ENCODE data around the gene MMP23B. TPM values are rescaled to one million over a fixed set of nuclear protein-coding genes. Genes with fewer than 3 reads are reported as not detected.

Gene MMP23B
- total RNA-seq, 4 donors from 2014 or later, result 0.49 to 7.6 (median 2.7) TPM

DNA sequence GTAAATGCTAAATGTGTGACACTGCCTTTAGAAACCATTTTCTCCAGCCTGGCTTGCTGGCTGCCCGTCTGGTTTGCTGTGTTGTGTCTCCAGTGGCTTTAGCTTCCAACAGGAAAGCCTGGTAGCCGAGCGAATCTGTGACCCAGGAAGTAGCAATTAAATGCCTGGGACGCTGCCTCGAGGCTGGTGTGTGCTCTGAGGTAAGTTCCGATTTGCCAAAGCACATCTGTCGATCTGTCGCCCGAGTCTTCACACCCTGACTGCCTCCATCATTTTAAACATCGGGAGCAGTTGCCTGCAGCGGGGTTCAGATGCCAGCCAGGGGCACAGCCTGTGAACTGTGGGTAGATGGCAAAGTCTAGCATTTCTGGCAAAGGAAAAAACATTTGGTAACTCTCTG, 14.5 kb upstream of the MMP23B start:
- intact Hi-C loops (cut with DNase I), result no loop called here
- no peak for TF ChIP-seq POLR2A (IDR thresholded peaks at IDR 0.05)
- TF ChIP-seq, protein P1, sequence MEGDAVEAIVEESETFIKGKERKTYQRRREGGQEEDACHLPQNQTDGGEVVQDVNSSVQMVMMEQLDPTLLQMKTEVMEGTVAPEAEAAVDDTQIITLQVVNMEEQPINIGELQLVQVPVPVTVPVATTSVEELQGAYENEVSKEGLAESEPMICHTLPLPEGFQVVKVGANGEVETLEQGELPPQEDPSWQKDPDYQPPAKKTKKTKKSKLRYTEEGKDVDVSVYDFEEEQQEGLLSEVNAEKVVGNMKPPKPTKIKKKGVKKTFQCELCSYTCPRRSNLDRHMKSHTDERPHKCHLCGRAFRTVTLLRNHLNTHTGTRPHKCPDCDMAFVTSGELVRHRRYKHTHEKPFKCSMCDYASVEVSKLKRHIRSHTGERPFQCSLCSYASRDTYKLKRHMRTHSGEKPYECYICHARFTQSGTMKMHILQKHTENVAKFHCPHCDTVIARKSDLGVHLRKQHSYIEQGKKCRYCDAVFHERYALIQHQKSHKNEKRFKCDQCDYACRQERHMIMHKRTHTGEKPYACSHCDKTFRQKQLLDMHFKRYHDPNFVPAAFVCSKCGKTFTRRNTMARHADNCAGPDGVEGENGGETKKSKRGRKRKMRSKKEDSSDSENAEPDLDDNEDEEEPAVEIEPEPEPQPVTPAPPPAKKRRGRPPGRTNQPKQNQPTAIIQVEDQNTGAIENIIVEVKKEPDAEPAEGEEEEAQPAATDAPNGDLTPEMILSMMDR (IDR thresholded peaks at IDR 0.05), result no peak
- no peaks in the 10 kb centered on the region for H3K9me3 ChIP-seq
- H3K36me3 ChIP-seq, result peaks cover 0 to 36% (median 3%) of the 10 kb centered on the region in 3 donors
- WGBS, 2 donors, result 84 to 89% methylated on average over 7 to 10 of the region's 11 CpGs
- no peak overlapping the region for H3K27ac ChIP-seq
- H3K4me3 ChIP-seq, result no peak overlapping the region
- no peak for DNase-seq
- H3K27me3 ChIP-seq, result no peaks in the 10 kb centered on the region
- H3K4me1 ChIP-seq, result peaks cover 26 to 68% (median 28%) of the 10 kb centered on the region in 3 donors

DNA sequence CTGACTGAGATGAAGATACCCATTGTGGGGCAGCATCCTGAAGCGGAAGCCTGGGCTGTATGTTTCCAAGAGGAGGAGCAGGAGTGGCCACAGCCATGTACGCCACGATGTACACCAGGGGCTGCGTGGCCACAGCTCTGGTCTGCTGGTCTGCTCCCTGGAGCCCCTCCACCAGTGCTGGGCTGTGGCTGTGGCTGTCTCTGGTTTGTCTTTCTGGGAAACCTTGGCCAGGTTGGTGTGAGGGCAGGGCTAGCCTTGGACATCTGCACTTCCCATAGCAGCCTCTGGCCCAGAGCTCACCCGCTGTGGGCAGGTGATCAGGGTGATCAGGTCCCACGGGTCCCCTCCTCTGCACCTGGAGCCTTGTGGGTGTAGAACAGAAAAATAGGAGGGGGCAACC, 14.0 kb upstream of the MMP23B start:
- DNase-seq, result no peak
- no peak overlapping the region for H3K27ac ChIP-seq

DNA sequence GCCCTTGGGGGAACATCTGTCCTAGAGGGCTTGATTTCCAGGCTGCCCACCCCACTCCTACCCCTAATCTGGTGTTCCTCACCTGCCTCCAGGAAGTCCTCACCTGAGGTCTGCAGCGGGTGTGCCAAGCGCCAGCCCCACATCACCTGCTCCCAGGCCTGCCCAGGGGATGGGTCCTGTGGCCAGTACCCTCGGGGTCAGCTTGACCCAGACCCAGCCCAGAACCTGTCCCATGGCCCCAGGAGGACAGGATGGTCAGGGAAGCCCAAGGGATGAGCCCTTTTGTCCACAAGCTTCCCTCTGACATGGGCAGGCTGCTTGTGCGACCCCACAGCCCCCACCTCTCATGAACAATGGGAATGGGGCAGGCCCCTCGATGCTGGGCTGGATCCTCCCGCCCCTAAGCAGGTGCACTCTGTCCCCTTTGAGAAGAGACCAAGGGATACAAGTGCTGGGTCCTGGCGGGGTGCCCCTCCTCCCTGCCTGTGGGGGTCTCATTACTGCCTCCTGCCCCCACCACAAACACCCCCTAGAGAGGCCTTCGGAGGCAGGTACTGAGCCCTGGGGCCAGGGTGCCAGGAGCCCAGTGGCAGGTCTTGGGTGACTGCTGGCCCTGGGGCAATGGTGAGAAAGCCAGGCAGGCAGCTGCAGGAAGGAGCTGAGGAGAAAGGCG, 13.4 kb upstream of the MMP23B start:
- WGBS, 2 donors, result 100% methylated on average over 1 of the region's 9 CpGs; no CpG with 5 or more reads in 1 of the 2 donors
- no peak overlapping the region for H3K4me3 ChIP-seq
- no peak overlapping the region for H3K27ac ChIP-seq
- peaks cover 27 to 75% (median 28%) of the 10 kb centered on the region in 3 donors for H3K4me1 ChIP-seq
- H3K9me3 ChIP-seq, result no peaks in the 10 kb centered on the region
- no peaks in the 10 kb centered on the region for H3K27me3 ChIP-seq
- no peak for TF ChIP-seq POLR2A (IDR thresholded peaks at IDR 0.05)
- TF ChIP-seq, protein P1 (IDR thresholded peaks at IDR 0.05), result no peak
- DNase-seq, result no peak
- H3K36me3 ChIP-seq, result peaks cover 0 to 33% (median 3%) of the 10 kb centered on the region in 3 donors
- intact Hi-C loops (cut with DNase I), result no loop called here

More for the DNA sequence above, 14.0 kb upstream of the MMP23B start:
- H3K4me3 ChIP-seq, result no peak overlapping the region
- H3K9me3 ChIP-seq, result no peaks in the 10 kb centered on the region
- H3K27me3 ChIP-seq, result no peaks in the 10 kb centered on the region
- no peak for TF ChIP-seq POLR2A (IDR thresholded peaks at IDR 0.05)
- TF ChIP-seq, protein P1 (IDR thresholded peaks at IDR 0.05), result no peak
- 92 to 93% methylated on average over 2 to 4 of the region's 6 CpGs for WGBS, 2 donors
- peaks cover 0 to 36% (median 3%) of the 10 kb centered on the region in 3 donors for H3K36me3 ChIP-seq
- intact Hi-C loops (cut with DNase I), result no loop called here
- H3K4me1 ChIP-seq, result peaks cover 28 to 72% (median 29%) of the 10 kb centered on the region in 3 donors

DNA sequence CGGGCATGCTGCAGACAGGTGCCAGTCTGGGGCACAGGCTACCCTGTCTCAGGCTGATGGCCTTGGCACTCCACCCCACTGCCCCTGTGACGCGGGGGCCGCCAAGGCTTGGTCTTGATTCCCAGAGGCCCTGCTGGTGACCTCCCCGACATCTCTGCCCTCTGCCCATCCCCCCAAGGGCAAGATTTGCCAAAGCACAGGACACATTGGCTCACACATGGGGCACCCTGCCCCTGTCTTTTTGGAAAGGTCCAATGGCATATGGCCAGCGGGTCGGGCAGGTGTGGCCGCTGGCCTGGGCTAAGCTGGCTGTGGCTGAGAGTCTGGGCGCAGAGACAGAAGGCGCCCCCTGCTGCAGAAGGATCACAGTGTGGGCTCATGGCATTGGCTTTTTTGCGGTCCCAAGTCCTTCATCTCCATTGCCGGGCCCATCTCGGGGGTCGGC, 12.0 kb upstream of the MMP23B start:
- WGBS, 2 donors, result 87 to 89% methylated on average over 3 to 7 of the region's 14 CpGs
- no peak overlapping the region for H3K4me3 ChIP-seq
- no peak for DNase-seq
- H3K4me1 ChIP-seq, result peaks cover 15 to 61% (median 17%) of the 10 kb centered on the region in 3 donors
- intact Hi-C loops (cut with DNase I), result no loop called here
- no peak overlapping the region for H3K27ac ChIP-seq
- H3K9me3 ChIP-seq, result no peaks in the 10 kb centered on the region
- peaks cover 0 to 45% (median 3%) of the 10 kb centered on the region in 3 donors for H3K36me3 ChIP-seq
- H3K27me3 ChIP-seq, result no peaks in the 10 kb centered on the region
- TF ChIP-seq, protein P1 (IDR thresholded peaks at IDR 0.05), result peak in 1 of 6 experiments; percentile 22
- no peak for TF ChIP-seq POLR2A (IDR thresholded peaks at IDR 0.05)

DNA sequence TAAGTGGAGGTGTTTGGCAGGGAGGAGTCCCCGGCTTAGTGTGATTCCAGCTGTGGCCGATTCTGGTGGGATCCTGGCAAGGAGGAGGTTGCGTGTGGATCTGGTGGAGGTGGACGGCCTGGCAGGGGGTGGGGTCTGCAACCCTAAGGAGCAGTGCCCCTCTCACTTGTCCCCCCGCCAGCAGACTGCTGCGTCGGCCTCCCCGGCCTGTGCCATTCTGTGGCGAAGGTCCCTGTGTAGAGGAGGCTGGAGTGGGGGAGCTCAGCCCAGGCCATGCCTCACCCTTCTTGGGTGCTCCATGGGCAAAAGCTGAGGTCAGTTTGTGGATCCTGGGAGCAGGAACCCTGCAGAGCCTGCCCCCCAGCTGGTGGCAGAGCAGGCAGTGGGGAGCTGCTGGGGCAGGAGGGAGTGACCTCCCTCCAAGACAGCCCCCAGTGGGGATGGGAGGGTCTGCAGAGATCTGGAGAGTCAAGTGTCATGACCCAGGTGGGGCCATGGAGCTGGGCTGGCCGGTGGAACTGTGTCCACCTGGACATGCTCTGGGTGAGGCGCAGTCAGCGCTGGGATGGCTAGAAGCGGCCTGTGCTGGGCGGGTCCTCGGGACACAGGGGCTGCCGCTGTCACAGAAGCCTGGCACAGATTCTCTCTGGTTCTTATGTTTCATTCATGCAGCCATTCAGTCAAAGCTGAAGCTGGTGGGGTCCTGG, 11.4 kb upstream of the MMP23B start:
- TF ChIP-seq, protein P1 (IDR thresholded peaks at IDR 0.05), result no peak
- no peak for TF ChIP-seq POLR2A (IDR thresholded peaks at IDR 0.05)
- Histone ChIP-seq H3K4me3 (no peak overlapping the region), H3K27ac (no peak overlapping the region), H3K36me3 (peaks cover 0 to 52% (median 3%) of the 10 kb centered on the region in 3 donors), H3K9me3 (no peaks in the 10 kb centered on the region), H3K4me1 (peaks cover 15 to 60% (median 17%) of the 10 kb centered on the region in 3 donors), H3K27me3 (no peaks in the 10 kb centered on the region)
- no peak for DNase-seq
- intact Hi-C loops (cut with DNase I), result no loop called here
- 91% methylated on average over 12 of the region's 16 CpGs; no CpG with 5 or more reads in 1 of the 2 donors for WGBS, 2 donors

Measured in esophagus squamous epithelium (tissue), 5 donors.